Measurements from ENCODE around the gene GLO1.

The GLO1 gene

DNA sequence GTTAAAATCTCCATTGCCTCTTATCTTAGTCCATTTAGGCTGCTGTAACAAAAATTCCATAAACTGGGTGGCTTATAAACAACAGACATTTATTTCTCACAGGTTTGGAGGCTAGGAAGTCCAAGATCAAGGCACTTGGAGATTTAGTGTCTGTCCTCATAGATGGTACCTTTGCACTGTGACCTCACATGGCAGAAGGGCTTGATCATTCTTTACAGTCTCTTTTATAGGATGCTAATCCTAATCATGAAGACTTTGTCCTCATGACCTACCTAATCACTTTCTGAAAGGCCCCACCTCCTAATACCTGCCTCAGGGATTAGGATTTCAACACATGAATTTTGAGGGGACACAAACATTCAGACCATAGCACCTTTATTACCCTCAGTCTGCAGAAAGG lies 6.6 kb downstream of the GLO1 start:
- no peaks in the 10 kb centered on the region for H3K36me3 ChIP-seq (replicated peaks; ENCODE audit: insufficient read depth, low read length)
- no peaks in the 10 kb centered on the region for H3K9me2 ChIP-seq (replicated peaks; ENCODE audit: insufficient read depth, low read length)
- TF ChIP-seq EZH2 (optimal IDR thresholded peaks at IDR 0.05; ENCODE audit: low read depth, low read length): no peak
- no peak for TF ChIP-seq CTCF (IDR thresholded peaks at IDR 0.05; ENCODE audit: low read length)
- TF ChIP-seq EZH2phosphoT487 (IDR thresholded peaks at IDR 0.05; ENCODE audit: low read length): no peak
- no peaks in the 10 kb centered on the region for H3F3A ChIP-seq (ENCODE audit: insufficient read depth, low read length)
- H3K9ac ChIP-seq (ENCODE audit: low read length): no peak overlapping the region
- DNase-seq: no peak
- H3K4me2 ChIP-seq (ENCODE audit: low read depth, low read length): no peak overlapping the region
- H3K27me3 ChIP-seq (replicated peaks; ENCODE audit: insufficient read depth, low read length): no peaks in the 10 kb centered on the region
- H3K4me1 ChIP-seq (ENCODE audit: low read length): no peaks in the 10 kb centered on the region
- peaks cover 70% of the 10 kb centered on the region for H3K79me2 ChIP-seq (ENCODE audit: low read length)
- no peak overlapping the region for H3K27ac ChIP-seq (ENCODE audit: low read length)
- no peaks in the 10 kb centered on the region for H4K20me1 ChIP-seq (ENCODE audit: insufficient read depth, low read length)
- no peak overlapping the region for H2AFZ ChIP-seq (ENCODE audit: low read length)
- H3K4me3 ChIP-seq (ENCODE audit: low read length): no peak overlapping the region
- no peaks in the 10 kb centered on the region for H3K9me3 ChIP-seq (replicated peaks; ENCODE audit: insufficient read depth, low read length)

- Histone ChIP-seq H3K36me3 (replicated peaks; ENCODE audit: insufficient read depth, low read length) (no peaks in the 10 kb centered on the region), H3K79me2 (ENCODE audit: low read length) (peaks cover 69% of the 10 kb centered on the region), H3K4me2 (ENCODE audit: low read depth, low read length) (no peak overlapping the region), H2AFZ (ENCODE audit: low read length) (no peak overlapping the region), H3K27me3 (replicated peaks; ENCODE audit: insufficient read depth, low read length) (no peaks in the 10 kb centered on the region), H3K4me1 (ENCODE audit: low read length) (no peaks in the 10 kb centered on the region), H3K27ac (ENCODE audit: low read length) (no peak overlapping the region), H4K20me1 (ENCODE audit: insufficient read depth, low read length) (no peaks in the 10 kb centered on the region), H3K9ac (ENCODE audit: low read length) (no peak overlapping the region), H3K9me3 (replicated peaks; ENCODE audit: insufficient read depth, low read length) (no peaks in the 10 kb centered on the region), H3F3A (ENCODE audit: insufficient read depth, low read length) (no peaks in the 10 kb centered on the region), H3K4me3 (ENCODE audit: low read length) (no peak overlapping the region), H3K9me2 (replicated peaks; ENCODE audit: insufficient read depth, low read length) (no peaks in the 10 kb centered on the region)
- no peak for DNase-seq
- TF ChIP-seq CTCF (IDR thresholded peaks at IDR 0.05; ENCODE audit: low read length): no peak
- TF ChIP-seq EZH2phosphoT487 (IDR thresholded peaks at IDR 0.05; ENCODE audit: low read length): no peak
- TF ChIP-seq EZH2 (optimal IDR thresholded peaks at IDR 0.05; ENCODE audit: low read depth, low read length): no peak
Observed at GRCh38 chr6:38695933-38696332, 7.0 kb downstream of the GLO1 start.

GRCh38 chr6:38695227-38695900 lies 7.6 kb downstream of the GLO1 start:
- peaks cover 66% of the 10 kb centered on the region for H3K79me2 ChIP-seq (ENCODE audit: low read length)

More at GRCh38 chr6:38695227-38695900, 7.6 kb downstream of the GLO1 start:
- Histone ChIP-seq H3K27ac (ENCODE audit: low read length) (no peak overlapping the region), H3K9ac (ENCODE audit: low read length) (no peak overlapping the region), H3K4me1 (ENCODE audit: low read length) (no peaks in the 10 kb centered on the region), H3K4me3 (ENCODE audit: low read length) (no peak overlapping the region), H3K4me2 (ENCODE audit: low read depth, low read length) (no peak overlapping the region), H3K27me3 (replicated peaks; ENCODE audit: insufficient read depth, low read length) (no peaks in the 10 kb centered on the region), H3K9me3 (replicated peaks; ENCODE audit: insufficient read depth, low read length) (no peaks in the 10 kb centered on the region), H2AFZ (ENCODE audit: low read length) (no peak overlapping the region), H3F3A (ENCODE audit: insufficient read depth, low read length) (no peaks in the 10 kb centered on the region), H3K9me2 (replicated peaks; ENCODE audit: insufficient read depth, low read length) (no peaks in the 10 kb centered on the region), H3K36me3 (replicated peaks; ENCODE audit: insufficient read depth, low read length) (no peaks in the 10 kb centered on the region), H4K20me1 (ENCODE audit: insufficient read depth, low read length) (no peaks in the 10 kb centered on the region)
- DNase-seq: no peak
- TF ChIP-seq EZH2phosphoT487 (IDR thresholded peaks at IDR 0.05; ENCODE audit: low read length) (no peak), EZH2 (optimal IDR thresholded peaks at IDR 0.05; ENCODE audit: low read depth, low read length) (no peak), CTCF (IDR thresholded peaks at IDR 0.05; ENCODE audit: low read length) (no peak)
